HepG2 (cell line): Measurements from ENCODE around the gene CASZ1. TPM values are rescaled to one million over a fixed set of nuclear protein-coding genes. Genes with fewer than 3 reads are reported as not detected.

ENCODE experiments used
- ATAC-seq: fragments of 200-7000 bp; cut with Tn5 transposase; 3 replicates; pipeline ENCODE4 v1.9.1; 2020; ENCODE audit warnings: mild to moderate bottlenecking, moderate library complexity
- BruUV-seq: library from RNA; stranded (reverse); fragments of 400-500 nt; replicated peaks from 2 replicates; lab custom pipeline; 2021; lab: Mats Ljungman, UMichigan
- CTCF ChIA-PET: fragments of 300-600 bp; formaldehyde crosslinking; extraction: SDS; loops from one replicate; lab custom pipeline; 2021; ENCODE audit warnings: low total read pairs, inconsistent platforms, low intra/inter-chr PET ratio; lab: Yijun Ruan, JAX
- POLR2A ChIA-PET: fragments of 350-600 bp; sonication (Branson Sonifier 250); formaldehyde crosslinking; loops from one replicate; lab custom pipeline; 2020; ENCODE audit warnings: antibody characterized with exemption, inconsistent platforms; lab: Yijun Ruan, JAX
- DNase-seq: peaks from one replicate; pipeline ENCODE4 v3.0.0-alpha.2; 2015; ENCODE audit warnings: low spot score
- FAIRE-seq: peaks from 3 replicates; lab custom pipeline; 2011; peaks lifted over from hg19 to GRCh38; lab: Jason Lieb, UNC
- H2AFZ ChIP-seq: one replicate; pipeline ENCODE4 v1.6.1; 2011; ENCODE audit warnings: low read length, inconsistent platforms
- H3K27ac ChIP-seq: fragments of 300-600 bp; 3 replicates; pipeline ENCODE4 v1.8.0; 2011; ENCODE audit warnings: mixed run types, mild to moderate bottlenecking, mixed read lengths, low read length, inconsistent platforms; ENCODE audit not compliant: insufficient read depth; ENCODE audit errors: extremely low read length
- H3K27me3 ChIP-seq, 2 experiments: fragments of 200-600 bp in 1 of 2; 2 replicates in 1 of 2; 3 replicates in 1 of 2; pipeline versions ENCODE4 v1.6.0 to v1.8.0; 2011; ENCODE audit warnings: low read length in 2 of 2, mild to moderate bottlenecking in 2 of 2, moderate library complexity in 2 of 2, inconsistent platforms in 1 of 2; ENCODE audit not compliant: insufficient read depth in 2 of 2, control insufficient read depth in 1 of 2
- H3K36me3 ChIP-seq, 2 experiments: fragments of 200-600 bp in 1 of 2; replicated peaks in 1 of 2; 2 replicates in 1 of 2; 3 replicates in 1 of 2; pipeline versions ENCODE4 v1.5.1 to v1.8.0; 2011; ENCODE audit warnings: low read length in 2 of 2, inconsistent platforms in 1 of 2; ENCODE audit not compliant: insufficient read depth in 2 of 2, control insufficient read depth in 1 of 2
- H3K4me1 ChIP-seq: 2 replicates; pipeline ENCODE4 v1.5.1; 2012; ENCODE audit warnings: low read length, inconsistent platforms; ENCODE audit not compliant: insufficient read depth
- H3K4me2 ChIP-seq: 2 replicates; pipeline ENCODE4 v1.6.0; 2011; ENCODE audit warnings: low read depth, low read length, inconsistent platforms
- H3K4me3 ChIP-seq, 3 experiments: fragments of 200-600 bp in 1 of 3; sonication (generic), shearing (Covaris generic) in 1 of 3; replicated peaks in 1 of 3; 2 replicates each; pipeline ENCODE4 v1.5.1; 2011 to 2016; ENCODE audit warnings: low read length in 3 of 3, inconsistent platforms in 2 of 3, low read depth in 2 of 3, mild to moderate bottlenecking in 2 of 3, control low read depth in 1 of 3, mixed read lengths in 1 of 3; ENCODE audit not compliant: insufficient read depth in 1 of 3
- H3K79me2 ChIP-seq: one replicate; pipeline ENCODE4 v1.6.1; 2011; ENCODE audit warnings: low read length, inconsistent platforms; ENCODE audit not compliant: insufficient read depth
- H3K9ac ChIP-seq: 2 replicates; pipeline ENCODE4 v1.6.0; 2011; ENCODE audit warnings: mild to moderate bottlenecking, low read depth, low read length, inconsistent platforms; ENCODE audit not compliant: insufficient read depth
- H3K9me3 ChIP-seq: 2 replicates; pipeline ENCODE4 v1.5.1; 2012; ENCODE audit warnings: mild to moderate bottlenecking, low read length
- H4K20me1 ChIP-seq: 2 replicates; pipeline ENCODE4 v1.6.0; 2011; ENCODE audit warnings: inconsistent platforms, mild to moderate bottlenecking, low read length, moderate library complexity; ENCODE audit not compliant: insufficient read depth
- BRD4 ChIP-seq: sonication (generic); formaldehyde crosslinking; IDR thresholded peaks from 2 replicates; pipeline ENCODE4 v1.4.0; 2020; ENCODE audit warnings: missing genetic modification reagents
- HDAC2 ChIP-seq: sonication (generic); formaldehyde crosslinking; IDR thresholded peaks from 2 replicates; pipeline ENCODE4 v1.4.0; 2020; ENCODE audit warnings: missing genetic modification reagents
- MAFG ChIP-seq: sonication (generic); formaldehyde crosslinking; IDR thresholded peaks from 2 replicates; pipeline ENCODE4 v1.5.1; 2020; ENCODE audit warnings: mild to moderate bottlenecking, missing genetic modification reagents
- NFE2 ChIP-seq: sonication (generic); formaldehyde crosslinking; IDR thresholded peaks from 2 replicates; pipeline ENCODE4 v1.4.0; 2020; ENCODE audit warnings: missing genetic modification reagents
- TFDP1 ChIP-seq: IDR thresholded peaks from 2 replicates; pipeline ENCODE4 v1.6.1; 2016; ENCODE audit warnings: missing compliant biosample characterization, missing genetic modification reagents, borderline replicate concordance
- ZBTB7A ChIP-seq: sonication (generic); formaldehyde crosslinking; IDR thresholded peaks from 2 replicates; pipeline ENCODE4 v1.8.0; 2022; ENCODE audit warnings: mild to moderate bottlenecking, missing genetic modification reagents
- ZNF24 ChIP-seq: fragments of 450-650 bp; IDR thresholded peaks from 2 replicates; pipeline ENCODE4 v1.6.1; 2017; ENCODE audit warnings: antibody characterized with exemption, mild to moderate bottlenecking
- ZNF282 ChIP-seq: fragments of 450-650 bp; IDR thresholded peaks from 2 replicates; pipeline ENCODE4 v1.6.1; 2018; ENCODE audit not compliant: partially characterized antibody
- WGBS: methylation state at CpG from one replicate; pipeline ENCODE4 v1.1.6; 2017; ENCODE audit warnings: low lambda C conversion rate; 5-methylcytosine and 5-hydroxymethylcytosine counted together
- in situ Hi-C: cut with HindIII; loops from 2 replicates; pipeline ENCODE4 v1.10.0; 2017; ENCODE audit warnings: low pct_unique_long_range_greater_than_20kb; ENCODE audit not compliant: extremely low pct_ligation_motif_present
- intact Hi-C: fragments of 100-400 bp; cut with micrococcal nuclease; formaldehyde crosslinking; loops from one replicate; pipeline ENCODE4 v1.10.0; 2022; ENCODE audit not compliant: unreplicated experiment
- polyA plus RNA-seq, 8 experiments: library from polyadenylated mRNA; depleted of rRNA in 3 of 8; stranded (reverse) in 7 of 8; unstranded in 1 of 8; fragments of >200 nt; fragmentation: Illumina TruSeq in 4 of 8; extraction: Trizol in 4 of 8; gene quantifications; 2 replicates each; pipeline versions ENCODE4 v1.2.1 to v1.2.3, GENCODE V29; 2011 to 2016; ENCODE audit warnings: low read depth in 4 of 8, missing spikeins in 1 of 8, mixed read lengths in 1 of 8; ENCODE audit not compliant: insufficient read depth in 1 of 8
- total RNA-seq, 5 experiments: library from RNA; depleted of rRNA; stranded (reverse); fragments of >200 nt; fragmentation: Illumina TruSeq; extraction: Trizol; gene quantifications; 2 replicates each; pipeline ENCODE4 v1.2.3, GENCODE V29; 2016; ENCODE audit warnings: low read depth in 1 of 5

CASZ1 gene
- total and polyA plus RNA-seq, 2 of the 13 experiments (the other 11 are each of a cell fraction or from before 2014, with no cell fraction given) = 1.9 to 3.7 TPM

- H3K27me3 ChIP-seq = peaks cover 2 to 10% of the 10 kb centered on the region in 2 experiments; a peak in 3 of 5 replicates
- H3K9me3 ChIP-seq = no peaks in the 10 kb centered on the region
- intact Hi-C loops = no loop called here
- peaks cover 7% of the 10 kb centered on the region; the same call in 1 of the 2 replicates for H3K4me1 ChIP-seq
- H3K9ac ChIP-seq = no peak overlapping the region
- ChIA-PET CTCF (no interaction called here), POLR2A (no interaction called here)
- FAIRE-seq = no peak
- H3K4me2 ChIP-seq = no peak overlapping the region
- BruUV-seq = no TSS peak
- no peak overlapping the region for H2AFZ ChIP-seq
- WGBS = 49% methylated on average over 15 of the region's 16 CpGs
- no peak for DNase-seq
- H3K36me3 ChIP-seq = no peaks in the 10 kb centered on the region
- no peak overlapping the region for H3K4me3 ChIP-seq
- no peaks in the 10 kb centered on the region for H3K79me2 ChIP-seq
- 0 out of 2 replicates have a peak, but pooled peaks cover 3% of the 10 kb centered on the region for H4K20me1 ChIP-seq
- ATAC-seq = no peak
- TF ChIP-seq HDAC2 (CRISPR knock-in tag) (no peak), NFE2 (no peak), TFDP1 (CRISPR knock-in tag) (no peak)
- in situ Hi-C loops = no loop called here
- no peak overlapping the region for H3K27ac ChIP-seq
Measured at GRCh38 chr1:10834770-10835412, 38.4 kb upstream of the CASZ1 start.

GRCh38 chr1:10833630-10834557 lies 37.4 kb upstream of the CASZ1 start:
- ATAC-seq = no peak
- Histone ChIP-seq H3K4me2 (no peak overlapping the region), H4K20me1 (0 out of 2 replicates have a peak, but pooled peaks cover 3% of the 10 kb centered on the region), H3K27ac (no peak overlapping the region), H3K9me3 (no peaks in the 10 kb centered on the region), H3K9ac (no peak overlapping the region), H3K79me2 (no peaks in the 10 kb centered on the region), H3K4me1 (peaks cover 17% of the 10 kb centered on the region; the same call in 1 of the 2 replicates), H3K27me3 (peaks cover 4 to 19% of the 10 kb centered on the region in 2 experiments), H3K4me3 (no peak overlapping the region), H3K36me3 (no peaks in the 10 kb centered on the region), H2AFZ (no peak overlapping the region)
- BruUV-seq = no TSS peak
- WGBS = 34% methylated on average over 9 of the region's 9 CpGs
- no peak for TF ChIP-seq ZNF282
- no peak for TF ChIP-seq ZBTB7A (CRISPR knock-in tag)
- peak; percentile 93 for TF ChIP-seq ZNF24
- TF ChIP-seq MAFG = no peak
- no peak for TF ChIP-seq BRD4 (CRISPR knock-in tag)
- FAIRE-seq = no peak
- CTCF ChIA-PET = no interaction called here
- POLR2A ChIA-PET = no interaction called here
- in situ Hi-C loops (no loop called here), intact Hi-C loops (no loop called here)
- no peak for DNase-seq
